K562 (cell line): ENCODE data around the gene AIDA. TPM values are rescaled to one million over a fixed set of nuclear protein-coding genes. Genes with fewer than 3 reads are reported as not detected.

Experiments used
- BACH1 ChIP-seq: fragments of 200-800 bp; sonication (Bioruptor generic); IDR thresholded peaks from 2 replicates; pipeline ENCODE4 v1.6.1; 2016; ENCODE audit warnings: missing genetic modification characterization, missing compliant biosample characterization
- CTCF ChIP-seq, 3 experiments: IDR thresholded peaks in 2 of 3; conservative IDR thresholded peaks in 1 of 3; 2 replicates each; pipeline ENCODE4 v1.5.1; 2011 to 2012; ENCODE audit warnings: low read length in 3 of 3, mild to moderate bottlenecking in 3 of 3, control low read depth in 2 of 3, improper control_type of control experiment in 1 of 3, inconsistent platforms in 1 of 3, low read depth in 1 of 3, mixed read lengths in 1 of 3, moderate library complexity in 1 of 3; ENCODE audit not compliant: insufficient read depth in 2 of 3
- EGR1 ChIP-seq: fragments of 450-650 bp; conservative IDR thresholded peaks from 2 replicates; pipeline ENCODE4 v1.6.1; 2017; ENCODE audit warnings: mild to moderate bottlenecking
- HDAC8 ChIP-seq: fragments of 450-650 bp; IDR thresholded peaks from 2 replicates; pipeline ENCODE4 v1.6.1; 2016; ENCODE audit warnings: mild to moderate bottlenecking, missing genetic modification characterization, moderate library complexity, missing compliant biosample characterization
- HEY1 ChIP-seq: fragments of 250-450 bp; sonication (Bioruptor Pico); IDR thresholded peaks from 2 replicates; pipeline ENCODE4 v1.5.0; 2020; ENCODE audit warnings: mild to moderate bottlenecking, moderate library complexity, borderline replicate concordance
- HMG20B ChIP-seq: fragments of 250-450 bp; sonication (Bioruptor Pico); IDR thresholded peaks from 2 replicates; pipeline ENCODE4 v1.5.0; 2021; ENCODE audit warnings: mild to moderate bottlenecking
- REST ChIP-seq, 2 experiments: fragments of 450-650 bp; formaldehyde crosslinking in 1 of 2; IDR thresholded peaks; 2 replicates each; pipeline versions ENCODE4 v1.4.0 to v1.6.1; 2014 to 2020; ENCODE audit warnings: mild to moderate bottlenecking in 2 of 2, borderline replicate concordance in 1 of 2, low read depth in 1 of 2
- U2AF1 ChIP-seq: fragments of 200-400 bp; formaldehyde crosslinking; optimal IDR thresholded peaks from 2 replicates; pipeline ENCODE3; 2017; ENCODE audit warnings: mild to moderate bottlenecking, low read depth, low read length, moderate library complexity
- VEZF1 ChIP-seq: fragments of 200-800 bp; sonication (Bioruptor generic); IDR thresholded peaks from 2 replicates; pipeline ENCODE4 v1.6.1; 2017; ENCODE audit warnings: missing genetic modification characterization, missing compliant biosample characterization
- ZNF41 ChIP-seq: fragments of 250-450 bp; sonication (Bioruptor Pico); conservative IDR thresholded peaks from 2 replicates; pipeline ENCODE4 v1.4.0; 2020; ENCODE audit warnings: mild to moderate bottlenecking
- polyA plus RNA-seq, 8 experiments: library from polyadenylated mRNA; depleted of rRNA in 4 of 8; stranded (reverse) in 5 of 8; unstranded in 3 of 8; fragments of >200 nt; fragmentation: Nextera tagmentation in 2 of 8; fragmentation: Illumina TruSeq in 1 of 8; extraction: Ambion mirVana in 2 of 8; extraction: Trizol in 1 of 8; gene quantifications; 2 replicates each; pipeline versions ENCODE4 v1.2.1 to v1.2.3, GENCODE V29; 2011 to 2014; ENCODE audit warnings: inconsistent platforms in 1 of 8, missing spikeins in 1 of 8
- total RNA-seq, 7 experiments: library from RNA; depleted of rRNA in 6 of 7; stranded (reverse); fragments of >200 nt in 6 of 7; fragmentation: Illumina TruSeq in 2 of 7; extraction: Trizol in 2 of 7; gene quantifications; 2 replicates each; pipeline versions ENCODE4 v1.2.1 to v1.2.3, GENCODE V29; 2011 to 2021; ENCODE audit warnings: low replicate concordance in 1 of 7

Gene AIDA
- total and polyA plus RNA-seq, 9 of the 15 experiments (the other 6 are each of a cell fraction or from before 2014, with no cell fraction given), result 18.2 to 77.9 (median 24.9) TPM

- TF ChIP-seq VEZF1 (CRISPR knock-in tag) (peak; percentile 33), ZNF41 (CRISPR knock-in tag) (peak; percentile 99), HMG20B (no peak), U2AF1 (no peak), REST (IDR thresholded peaks at IDR 0.05; ENCODE audit: borderline replicate concordance) (peak; percentile 47), REST (CRISPR knock-in tag; IDR thresholded peaks at IDR 0.05; ENCODE audit: low read depth) (no peak), EGR1 (peak; percentile 92), HDAC8 (tag) (no peak), HEY1 (peak; percentile 85; the same call in 1 of the 2 replicates), BACH1 (tag) (no peak), CTCF (IDR thresholded peaks at IDR 0.05 in 2 of 3, conservative IDR thresholded peaks at IDR 0.05 in 1 of 3; ENCODE audit: insufficient read depth in 2 of 3, low read depth in 1 of 3, low read length in 3 of 3) (no peak)
Observed at GRCh38 chr1:222711319-222712252, 705 bp downstream of the AIDA start (continued).
